Astrocyte (in vitro differentiated cells and primary cell): ENCODE data around the gene TOP2B. TPM values are rescaled to one million over a fixed set of nuclear protein-coding genes. Genes with fewer than 3 reads are reported as not detected.

Experiments
- DNase-seq: peaks from one replicate; pipeline ENCODE4 v3.0.0-alpha.2; 2010; ENCODE audit warnings: low read depth
- FAIRE-seq: peaks from 2 replicates; lab custom pipeline; 2011; peaks lifted over from hg19 to GRCh38; lab: Jason Lieb, UNC
- H2AFZ ChIP-seq: 2 replicates; pipeline ENCODE4 v1.6.0; 2012; ENCODE audit warnings: low read depth, low read length, inconsistent platforms
- H3K27ac ChIP-seq: 2 replicates; pipeline ENCODE4 v1.5.1; 2011; ENCODE audit warnings: low read depth, low read length, inconsistent platforms
- H3K27me3 ChIP-seq: 2 replicates; pipeline ENCODE4 v1.6.0; 2011; ENCODE audit warnings: low read length, inconsistent platforms; ENCODE audit not compliant: insufficient read depth
- H3K36me3 ChIP-seq: 2 replicates; pipeline ENCODE4 v1.5.1; 2011; ENCODE audit warnings: low read length, inconsistent platforms; ENCODE audit not compliant: insufficient read depth
- H3K4me1 ChIP-seq: 2 replicates; pipeline ENCODE4 v1.5.1; 2011; ENCODE audit warnings: low read length, inconsistent platforms; ENCODE audit not compliant: insufficient read depth
- H3K4me2 ChIP-seq: 2 replicates; pipeline ENCODE4 v1.6.0; 2012; ENCODE audit warnings: low read length, inconsistent platforms
- H3K4me3 ChIP-seq: 2 replicates; pipeline ENCODE4 v1.5.1; 2011; ENCODE audit warnings: low read depth, mild to moderate bottlenecking, low read length, inconsistent platforms; ENCODE audit not compliant: insufficient read depth
- H3K79me2 ChIP-seq: 2 replicates; pipeline ENCODE4 v1.6.0; 2012; ENCODE audit warnings: mild to moderate bottlenecking, low read length, inconsistent platforms; ENCODE audit not compliant: insufficient read depth
- H3K9ac ChIP-seq: 2 replicates; pipeline ENCODE4 v1.6.0; 2012; ENCODE audit warnings: mild to moderate bottlenecking, low read length, inconsistent platforms
- H3K9me3 ChIP-seq: 2 replicates; pipeline ENCODE4 v1.5.1; 2012; ENCODE audit warnings: low read depth, mild to moderate bottlenecking, low read length, inconsistent platforms; ENCODE audit not compliant: insufficient read depth
- H4K20me1 ChIP-seq: 2 replicates; pipeline ENCODE4 v1.6.0; 2012; ENCODE audit warnings: low read length, inconsistent platforms; ENCODE audit not compliant: insufficient read depth
- H3K27ac Mint-ChIP-seq: one replicate; pipeline ENCODE4 v1.8.0; 2021; ENCODE audit warnings: mild to moderate bottlenecking, mixed read lengths; ENCODE audit not compliant: unreplicated experiment
- H3K27me3 Mint-ChIP-seq: one replicate; pipeline ENCODE4 v1.8.0; 2021; ENCODE audit warnings: low read depth, mixed read lengths; ENCODE audit not compliant: unreplicated experiment
- H3K36me3 Mint-ChIP-seq: one replicate; pipeline ENCODE4 v1.8.0; 2021; ENCODE audit warnings: low read depth, mixed read lengths; ENCODE audit not compliant: unreplicated experiment
- H3K4me1 Mint-ChIP-seq: one replicate; pipeline ENCODE4 v1.8.0; 2021; ENCODE audit warnings: low read depth, mixed read lengths; ENCODE audit not compliant: unreplicated experiment
- H3K4me3 Mint-ChIP-seq: one replicate; pipeline ENCODE4 v1.8.0; 2021; ENCODE audit warnings: mild to moderate bottlenecking, moderate library complexity, mixed read lengths; ENCODE audit not compliant: unreplicated experiment
- H3K9me3 Mint-ChIP-seq: one replicate; pipeline ENCODE4 v1.8.0; 2021; ENCODE audit warnings: mild to moderate bottlenecking, mixed read lengths; ENCODE audit not compliant: unreplicated experiment
- CTCF ChIP-seq: IDR thresholded peaks from 2 replicates; pipeline ENCODE4 v1.5.1; 2011; ENCODE audit warnings: low read depth, mild to moderate bottlenecking, inconsistent platforms, low read length, moderate library complexity; ENCODE audit not compliant: insufficient read depth
- EZH2 ChIP-seq: IDR thresholded peaks from 2 replicates; pipeline ENCODE4 v1.6.1; 2012; ENCODE audit warnings: mild to moderate bottlenecking, low read length, inconsistent platforms; ENCODE audit not compliant: insufficient read depth
- total RNA-seq: library from RNA; stranded (reverse); gene quantifications from 2 replicates; pipeline ENCODE4 v1.2.1, GENCODE V29; 2021

The TOP2B gene
- total RNA-seq, 1 donor from 2014 or later = 91.4 TPM

GRCh38 chr3:25693238-25693637 is 28.5 kb upstream of the TOP2B start:
- no peaks in the 10 kb centered on the region for H4K20me1 ChIP-seq
- Mint-ChIP-seq H3K27me3 (peaks cover 9% of the 10 kb centered on the region), H3K27ac (no peak overlapping the region), H3K36me3 (no peaks in the 10 kb centered on the region), H3K4me3 (no peak overlapping the region), H3K9me3 (no peaks in the 10 kb centered on the region), H3K4me1 (peaks cover 4% of the 10 kb centered on the region)
- no peak overlapping the region for H3K9ac ChIP-seq
- FAIRE-seq (no peak), DNase-seq (no peak)
- no peaks in the 10 kb centered on the region for H3K9me3 ChIP-seq
- H3K27ac ChIP-seq = no peak overlapping the region
- no peak overlapping the region for H3K4me3 ChIP-seq
- H3K79me2 ChIP-seq = no peaks in the 10 kb centered on the region
- TF ChIP-seq EZH2 (no peak), CTCF (no peak)
- H3K4me2 ChIP-seq = no peak overlapping the region
- H3K4me1 ChIP-seq = no peaks in the 10 kb centered on the region
- H3K36me3 ChIP-seq = no peaks in the 10 kb centered on the region
- no peak overlapping the region for H2AFZ ChIP-seq
- H3K27me3 ChIP-seq = no peaks in the 10 kb centered on the region

- H3K4me1 Mint-ChIP-seq = peaks cover 4% of the 10 kb centered on the region
- FAIRE-seq (no peak), DNase-seq (no peak)
- peaks cover 11% of the 10 kb centered on the region for H3K27me3 Mint-ChIP-seq
- no peaks in the 10 kb centered on the region for H3K36me3 Mint-ChIP-seq
- Histone ChIP-seq H4K20me1 (no peaks in the 10 kb centered on the region), H3K27me3 (no peaks in the 10 kb centered on the region), H3K36me3 (no peaks in the 10 kb centered on the region), H2AFZ (no peak overlapping the region), H3K27ac (no peak overlapping the region), H3K9me3 (no peaks in the 10 kb centered on the region), H3K4me2 (no peak overlapping the region), H3K4me3 (no peak overlapping the region), H3K4me1 (no peaks in the 10 kb centered on the region), H3K79me2 (no peaks in the 10 kb centered on the region), H3K9ac (no peak overlapping the region)
- H3K9me3 Mint-ChIP-seq = no peaks in the 10 kb centered on the region
- no peak overlapping the region for H3K27ac Mint-ChIP-seq
- no peak overlapping the region for H3K4me3 Mint-ChIP-seq
- no peak for TF ChIP-seq CTCF
- TF ChIP-seq EZH2 = no peak
Observed at GRCh38 chr3:25692341-25692740, 27.6 kb upstream of the TOP2B start.

GRCh38 chr3:25690768-25691533 is 26.2 kb upstream of the TOP2B start:
- no peaks in the 10 kb centered on the region for H3K9me3 Mint-ChIP-seq
- Histone ChIP-seq H3K9me3 (no peaks in the 10 kb centered on the region), H3K4me3 (no peak overlapping the region), H3K27me3 (no peaks in the 10 kb centered on the region), H3K79me2 (no peaks in the 10 kb centered on the region), H3K4me2 (no peak overlapping the region), H3K36me3 (no peaks in the 10 kb centered on the region), H3K9ac (no peak overlapping the region), H3K4me1 (no peaks in the 10 kb centered on the region), H2AFZ (no peak overlapping the region), H4K20me1 (no peaks in the 10 kb centered on the region), H3K27ac (no peak overlapping the region)
- no peak for FAIRE-seq
- no peak overlapping the region for H3K27ac Mint-ChIP-seq
- no peak overlapping the region for H3K4me3 Mint-ChIP-seq
- TF ChIP-seq CTCF = no peak
- TF ChIP-seq EZH2 = no peak
- peaks cover 8% of the 10 kb centered on the region for H3K27me3 Mint-ChIP-seq
- DNase-seq = no peak
- peaks cover 4% of the 10 kb centered on the region for H3K4me1 Mint-ChIP-seq
- no peaks in the 10 kb centered on the region for H3K36me3 Mint-ChIP-seq
